Activated naive CD4-positive, alpha-beta T cell treated with anti-CD3 and anti-CD28 coated beads for 36 hours (primary cell): ENCODE measurements around the gene KLB. TPM values are rescaled to one million over a fixed set of nuclear protein-coding genes. Genes with fewer than 3 reads are reported as not detected.
A peak's percentile ranks its signal among the peaks of the same experiment; 100 is the strongest.
"Not testable (repeated sequence)": the region's sequence is repeated elsewhere in the genome, so short reads cannot be mapped to it uniquely, and the experiment has no call there.

ENCODE experiments used
- CTCF ChIA-PET: fragments of 350-600 bp; sonication (Branson Sonifier 250); formaldehyde crosslinking; loops from one replicate; lab custom pipeline; 2021; ENCODE audit warnings: antibody characterized with exemption; lab: Charles Lee
- DNase-seq: peaks from one replicate; pipeline ENCODE4 v3.0.0-alpha.2; 2020
- H3K27ac Mint-ChIP-seq: one replicate; pipeline ENCODE4 v1.8.0; 2021; ENCODE audit warnings: mild to moderate bottlenecking, mixed read lengths
- H3K27me3 Mint-ChIP-seq: one replicate; pipeline ENCODE4 v1.8.0; 2021; ENCODE audit warnings: low read depth, mixed read lengths
- H3K36me3 Mint-ChIP-seq: one replicate; pipeline ENCODE4 v1.8.0; 2021; ENCODE audit warnings: low read depth, mixed read lengths
- H3K4me1 Mint-ChIP-seq: one replicate; pipeline ENCODE4 v1.8.0; 2021; ENCODE audit warnings: low read depth, mixed read lengths
- H3K4me3 Mint-ChIP-seq: one replicate; pipeline ENCODE4 v1.8.0; 2021; ENCODE audit warnings: mild to moderate bottlenecking, moderate library complexity, mixed read lengths
- H3K9me3 Mint-ChIP-seq: one replicate; pipeline ENCODE4 v1.8.0; 2021; ENCODE audit warnings: mixed read lengths
- intact Hi-C: fragments of 100-400 bp; cut with micrococcal nuclease; formaldehyde crosslinking; loops from one replicate; pipeline ENCODE4 v1.15.1; 2023
- total RNA-seq, 2 experiments: library from RNA; stranded (reverse); gene quantifications; one replicate each; pipeline ENCODE4 v1.2.3, GENCODE V29; 2021

The KLB gene
- total RNA-seq, 2 experiments from 2014 or later, result not detected

- Mint-ChIP-seq H3K27me3 (no peaks in the 10 kb centered on the region), H3K4me3 (no peak overlapping the region), H3K4me1 (peaks cover 57% of the 10 kb centered on the region), H3K27ac (peak overlapping the region; percentile 47), H3K36me3 (peaks cover 73% of the 10 kb centered on the region), H3K9me3 (no peaks in the 10 kb centered on the region)
- CTCF ChIA-PET, result no interaction called here
- intact Hi-C loops, result loop anchor here (10.0 kb wide), 1 partner anchor 688 kb away; no protein-coding TSS in a partner anchor
- DNase-seq, result no peak
These were observed 46.3 kb downstream of the KLB start for GRCh38 chr4:39452860-39453587.

DNA sequence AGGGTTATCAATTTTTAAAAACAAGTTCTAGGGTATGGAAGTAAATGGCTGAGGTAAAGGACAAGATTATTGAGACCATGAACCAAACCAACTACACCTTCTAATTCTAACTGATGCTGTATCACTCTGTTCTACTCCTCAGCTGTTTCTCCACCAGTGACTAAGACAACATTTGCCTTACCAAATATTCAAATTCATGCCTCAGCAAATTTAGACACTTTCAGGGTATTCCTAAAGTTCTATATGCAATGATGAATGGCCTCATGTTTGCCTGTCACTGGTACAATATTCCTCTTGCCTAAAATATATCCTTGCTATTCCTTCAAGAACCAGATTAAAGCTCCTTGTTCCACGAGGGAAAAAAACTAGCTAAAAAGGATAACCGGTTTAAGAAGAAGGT lies 47.0 kb downstream of the KLB start:
- no peak overlapping the region for H3K4me3 Mint-ChIP-seq
- peak overlapping the region; percentile 51 for H3K27ac Mint-ChIP-seq
- peaks cover 55% of the 10 kb centered on the region for H3K4me1 Mint-ChIP-seq
- H3K36me3 Mint-ChIP-seq, result peaks cover 80% of the 10 kb centered on the region
- DNase-seq, result no peak
- H3K9me3 Mint-ChIP-seq, result no peaks in the 10 kb centered on the region
- no peaks in the 10 kb centered on the region for H3K27me3 Mint-ChIP-seq
- intact Hi-C loops, result loop anchor here (10.0 kb wide), 1 partner anchor 689 kb away; no protein-coding TSS in a partner anchor
- CTCF ChIA-PET, result interaction anchor here (3.2 kb wide), 1 partner anchor 12 kb away, joined by 10 read pairs; no protein-coding TSS in a partner anchor

GRCh38 chr4:39455486-39455885 lies 48.8 kb downstream of the KLB start:
- no peak for DNase-seq
- peak overlapping the region; percentile 91 for H3K4me3 Mint-ChIP-seq
- intact Hi-C loops, result loop anchor here (5.0 to 10.0 kb wide), 3 partner anchors 553 to 852 kb away; no protein-coding TSS in a partner anchor
- H3K36me3 Mint-ChIP-seq, result peaks cover 79% of the 10 kb centered on the region
- no peak overlapping the region for H3K27ac Mint-ChIP-seq
- H3K4me1 Mint-ChIP-seq, result peaks cover 58% of the 10 kb centered on the region
- H3K27me3 Mint-ChIP-seq, result no peaks in the 10 kb centered on the region
- CTCF ChIA-PET, result interaction anchor here (0.8 to 3.2 kb wide), 4 partner anchors 8 to 125 kb away, joined by 3 to 10 read pairs (median 6); no protein-coding TSS in a partner anchor
- no peaks in the 10 kb centered on the region for H3K9me3 Mint-ChIP-seq

GRCh38 chr4:39456946-39457763 lies 50.4 kb downstream of the KLB start:
- Mint-ChIP-seq H3K36me3 (peaks cover 76% of the 10 kb centered on the region), H3K27ac (peak overlapping the region; percentile 98), H3K9me3 (no peaks in the 10 kb centered on the region), H3K27me3 (no peaks in the 10 kb centered on the region), H3K4me3 (peak overlapping the region; percentile 91), H3K4me1 (peaks cover 59% of the 10 kb centered on the region)
- DNase-seq, result no peak
- CTCF ChIA-PET, result interaction anchor here (0.7 to 4.2 kb wide), 5 partner anchors 9 to 91 kb away, joined by 3 to 27 read pairs (median 10); partner anchors contain the start of gene RFC1
- intact Hi-C loops, result loop anchor here (5.0 to 10.0 kb wide), 3 partner anchors 555 to 850 kb away; no protein-coding TSS in a partner anchor

- intact Hi-C loops, result loop anchor here (1.0 to 10.0 kb wide), 10 partner anchors 11 to 849 kb away; partner anchors contain the start of genes PDS5A, RFC1, TMEM156 and UBE2K
- H3K27me3 Mint-ChIP-seq, DNase-seq, H3K9me3 Mint-ChIP-seq: not testable (repeated sequence)
- peak overlapping the region; percentile 91 for H3K4me3 Mint-ChIP-seq
- peak overlapping the region; percentile 98 for H3K27ac Mint-ChIP-seq
- peaks cover 66% of the 10 kb centered on the region for H3K36me3 Mint-ChIP-seq
- peaks cover 50% of the 10 kb centered on the region for H3K4me1 Mint-ChIP-seq
- CTCF ChIA-PET, result interaction anchor here (0.7 to 4.2 kb wide), 3 partner anchors 10 to 92 kb away, joined by 3 to 27 read pairs (median 11); partner anchors contain the start of gene RFC1
These were observed 51.4 kb downstream of the KLB start for GRCh38 chr4:39458161-39458504.

GRCh38 chr4:39458505-39459300 lies 52.0 kb downstream of the KLB start, which contains the start of the genes LIAS and RPL9:
Gene LIAS, plus strand, starts transcription at chr4:39459056. Its CDS starts 62 bp downstream, at chr4:39459118.
Gene RPL9, minus strand, starts transcription at chr4:39458922. Its CDS starts 483 bp downstream, at chr4:39458439.
- Mint-ChIP-seq H3K4me1 (peaks cover 48% of the 10 kb centered on the region), H3K27me3 (no peaks in the 10 kb centered on the region), H3K4me3 (peak within 1 kb of the TSS; percentile 91), H3K27ac (peak within 1 kb of the TSS; percentile 98), H3K36me3 (peaks cover 64% of the 10 kb centered on the region), H3K9me3 (no peaks in the 10 kb centered on the region)
- CTCF ChIA-PET, result interaction anchor here (0.6 to 4.2 kb wide), 3 partner anchors 11 to 65 kb away, joined by 3 to 27 read pairs (median 11); no protein-coding TSS in a partner anchor
- intact Hi-C loops, result loop anchor here (1.0 to 10.0 kb wide), 13 partner anchors 11 to 849 kb away; partner anchors contain the start of genes PDS5A, RFC1, TMEM156 and UBE2K
- DNase-seq, result peak; percentile 95

DNA sequence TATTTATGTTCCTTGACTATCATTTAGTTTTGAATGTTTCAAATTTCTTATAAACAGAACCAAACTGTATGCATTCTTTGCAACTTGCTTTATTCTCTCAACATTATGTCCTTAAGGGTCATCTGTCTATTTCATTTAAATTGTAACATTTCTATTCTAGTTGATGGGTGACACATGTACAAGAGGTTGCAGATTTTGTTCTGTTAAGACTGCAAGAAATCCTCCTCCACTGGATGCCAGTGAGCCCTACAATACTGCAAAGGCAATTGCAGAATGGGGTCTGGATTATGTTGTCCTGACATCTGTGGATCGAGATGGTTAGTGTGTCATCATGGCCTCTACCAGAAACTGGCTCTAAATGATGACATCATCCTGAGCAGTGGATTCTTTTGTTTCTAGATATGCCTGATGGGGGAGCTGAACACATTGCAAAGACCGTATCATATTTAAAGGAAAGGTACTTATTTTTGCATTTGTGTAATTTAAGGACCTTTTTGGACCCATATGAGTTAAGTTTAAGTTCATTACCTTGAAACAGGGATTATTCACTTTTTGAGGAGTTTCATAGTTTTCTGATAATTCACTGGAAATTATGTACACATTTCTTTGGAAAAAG lies 58.3 kb downstream of the KLB start:
- peaks cover 37% of the 10 kb centered on the region for H3K36me3 Mint-ChIP-seq
- no peaks in the 10 kb centered on the region for H3K27me3 Mint-ChIP-seq
- CTCF ChIA-PET, result interaction anchor here (0.7 to 2.0 kb wide), 2 partner anchors 10 to 118 kb away, joined by 3 to 10 read pairs; no protein-coding TSS in a partner anchor
- H3K4me3 Mint-ChIP-seq, result no peak overlapping the region
- no peak for DNase-seq
- intact Hi-C loops, result no loop called here
- no peak overlapping the region for H3K27ac Mint-ChIP-seq
- peaks cover 25% of the 10 kb centered on the region for H3K4me1 Mint-ChIP-seq
- no peaks in the 10 kb centered on the region for H3K9me3 Mint-ChIP-seq

GRCh38 chr4:39466747-39467146 lies 60.0 kb downstream of the KLB start:
- DNase-seq, result no peak
- H3K9me3 Mint-ChIP-seq, result no peaks in the 10 kb centered on the region
- no peak overlapping the region for H3K4me3 Mint-ChIP-seq
- peaks cover 15% of the 10 kb centered on the region for H3K4me1 Mint-ChIP-seq
- peaks cover 32% of the 10 kb centered on the region for H3K36me3 Mint-ChIP-seq
- no peak overlapping the region for H3K27ac Mint-ChIP-seq
- no peaks in the 10 kb centered on the region for H3K27me3 Mint-ChIP-seq
- intact Hi-C loops, result no loop called here
- CTCF ChIA-PET, result interaction anchor here (0.6 to 2.0 kb wide), 3 partner anchors 11 to 840 kb away, joined by 6 to 10 read pairs (median 7); no protein-coding TSS in a partner anchor

DNA sequence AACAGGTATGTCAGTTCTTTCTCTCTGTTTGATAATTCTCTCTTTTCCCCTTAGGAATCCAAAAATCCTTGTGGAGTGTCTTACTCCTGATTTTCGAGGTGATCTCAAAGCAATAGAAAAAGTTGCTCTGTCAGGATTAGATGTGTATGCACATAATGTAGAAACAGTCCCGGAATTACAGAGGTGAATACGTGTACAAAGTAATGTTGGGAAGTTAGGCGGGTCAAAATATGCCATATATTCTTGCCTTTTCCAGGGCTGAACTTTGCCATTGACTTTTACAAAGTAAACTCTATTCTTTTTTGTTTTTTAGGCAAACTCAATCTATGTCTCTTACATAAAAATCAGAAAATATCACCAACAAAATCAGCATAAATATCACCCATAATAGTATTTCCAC lies 60.7 kb downstream of the KLB start:
- intact Hi-C loops, result no loop called here
- H3K9me3 Mint-ChIP-seq, result no peaks in the 10 kb centered on the region
- peaks cover 32% of the 10 kb centered on the region for H3K36me3 Mint-ChIP-seq
- peaks cover 15% of the 10 kb centered on the region for H3K4me1 Mint-ChIP-seq
- DNase-seq, result no peak
- H3K4me3 Mint-ChIP-seq, result no peak overlapping the region
- H3K27ac Mint-ChIP-seq, result no peak overlapping the region
- CTCF ChIA-PET, result no interaction called here
- H3K27me3 Mint-ChIP-seq, result no peaks in the 10 kb centered on the region

GRCh38 chr4:39469429-39470077 lies 62.8 kb downstream of the KLB start:
- Mint-ChIP-seq H3K9me3 (no peaks in the 10 kb centered on the region), H3K36me3 (peaks cover 32% of the 10 kb centered on the region), H3K27ac (peak overlapping the region; percentile 37), H3K4me1 (peaks cover 12% of the 10 kb centered on the region), H3K4me3 (no peak overlapping the region), H3K27me3 (no peaks in the 10 kb centered on the region)
- intact Hi-C loops, result loop anchor here (1.0 to 2.0 kb wide), 7 partner anchors 57 to 1250 kb away; partner anchors contain the start of genes SMIM14 and UGDH
- CTCF ChIA-PET, result interaction anchor here (0.6 to 2.5 kb wide), 25 partner anchors 10 to 1372 kb away, joined by 3 to 27 read pairs (median 4); partner anchors contain the start of genes LIAS, RPL9, SMIM14 and UGDH
- peak; percentile 24 for DNase-seq
